ENCODE measurements around the gene CTLA4.
"Not testable (repeated sequence)": the region's sequence is repeated elsewhere in the genome, so short reads cannot be mapped to it uniquely, and the experiment has no call there.

The CTLA4 gene

DNA sequence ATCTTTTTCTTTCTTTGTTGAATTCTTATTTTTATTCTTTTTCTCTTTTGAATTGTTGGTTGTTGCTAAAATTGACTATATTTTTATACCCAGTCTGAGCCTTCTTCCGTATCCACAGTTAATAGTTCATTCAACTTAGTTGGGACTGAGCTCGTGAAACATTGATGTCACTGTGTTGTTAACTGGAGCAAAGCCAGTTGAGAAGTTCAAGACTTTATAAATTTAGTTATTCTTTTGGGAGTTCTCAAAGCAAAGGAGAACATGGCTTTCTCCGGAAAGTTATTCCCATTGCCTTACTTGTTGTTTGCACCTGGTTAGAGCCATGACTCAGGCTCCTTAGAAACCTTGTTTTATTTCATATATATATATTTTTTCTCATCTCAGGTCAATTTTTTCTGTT lies 8.8 kb downstream of the CTLA4 start:
- Histone ChIP-seq H3K79me2 (ENCODE audit: control insufficient read depth, insufficient read depth, low read length, poor library complexity) (no peaks in the 10 kb centered on the region), H3K4me2 (ENCODE audit: low read length) (no peak overlapping the region), H3K27ac (ENCODE audit: low read depth, low read length) (no peak overlapping the region), H3K27me3 (ENCODE audit: insufficient read depth, low read length) (no peaks in the 10 kb centered on the region), H2BK5ac (ENCODE audit: low read depth, low read length, poor library complexity) (no peak overlapping the region), H3K14ac (ENCODE audit: low read length) (no peak overlapping the region), H4K91ac (ENCODE audit: low read depth, low read length) (no peak overlapping the region), H3K4me1 (ENCODE audit: control insufficient read depth in 1 of 2, insufficient read depth in 2 of 2, low read length in 2 of 2) (no peaks in the 10 kb centered on the region), H3K79me1 (ENCODE audit: low read length) (no peaks in the 10 kb centered on the region), H2BK12ac (ENCODE audit: low read length) (no peak overlapping the region), H3K9ac (ENCODE audit: low read length) (no peak overlapping the region), H3K4me3 (ENCODE audit: low read depth, low read length) (no peak overlapping the region), H3K36me3 (ENCODE audit: control insufficient read depth in 1 of 2, insufficient read depth in 2 of 2, low read length in 2 of 2) (no peaks in the 10 kb centered on the region), H2AK5ac (ENCODE audit: low read length) (no peak overlapping the region), H2BK120ac (ENCODE audit: insufficient read depth, low read length, poor library complexity) (no peak overlapping the region), H3K18ac (ENCODE audit: low read length) (no peak overlapping the region), H3K23ac (ENCODE audit: low read length) (no peak overlapping the region), H4K12ac (ENCODE audit: low read depth, low read length) (no peak overlapping the region), H3K4ac (ENCODE audit: low read depth, low read length) (no peak overlapping the region), H4K8ac (ENCODE audit: low read depth, low read length) (no peak overlapping the region), H2AFZ (ENCODE audit: insufficient read depth, low read length, poor library complexity) (no peak overlapping the region), H3K9me3 (ENCODE audit: insufficient read depth, low read depth, low read length) (no peaks in the 10 kb centered on the region)
- no peak for DNase-seq
- WGBS (ENCODE audit: extremely low coverage, insufficient coverage, insufficient read length), result no CpG with 5 or more reads among the region's 3 CpGs

DNA sequence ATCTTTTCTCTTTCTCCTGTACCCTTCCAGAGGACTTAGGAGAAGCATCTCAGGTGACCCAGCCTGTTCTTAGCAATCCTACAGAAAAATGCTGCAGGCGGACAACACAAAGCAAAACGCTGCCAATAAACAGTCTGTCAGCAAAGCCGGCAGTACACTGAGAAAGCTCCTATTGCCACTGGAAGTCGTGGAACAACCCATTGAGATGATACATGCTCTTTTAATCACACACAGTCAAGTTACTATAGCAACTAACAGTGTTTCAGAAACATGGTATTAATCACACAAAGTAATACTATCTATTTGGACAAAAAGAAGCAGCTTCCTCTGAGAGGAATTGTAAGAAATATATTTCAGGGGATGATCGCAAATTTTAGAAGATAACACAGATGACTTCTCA lies 10.5 kb downstream of the CTLA4 start:
- Histone ChIP-seq H2BK120ac (ENCODE audit: insufficient read depth, low read length, poor library complexity) (no peak overlapping the region), H3K27ac (ENCODE audit: low read depth, low read length) (no peak overlapping the region), H3K4me3 (ENCODE audit: low read depth, low read length) (no peak overlapping the region), H3K18ac (ENCODE audit: low read length) (no peak overlapping the region), H3K23ac (ENCODE audit: low read length) (no peak overlapping the region), H4K12ac (ENCODE audit: low read depth, low read length) (no peak overlapping the region), H2AK5ac (ENCODE audit: low read length) (no peak overlapping the region), H3K4ac (ENCODE audit: low read depth, low read length) (no peak overlapping the region), H3K27me3 (ENCODE audit: insufficient read depth, low read length) (no peaks in the 10 kb centered on the region), H2BK5ac (ENCODE audit: low read depth, low read length, poor library complexity) (no peak overlapping the region), H3K79me2 (ENCODE audit: control insufficient read depth, insufficient read depth, low read length, poor library complexity) (no peaks in the 10 kb centered on the region), H3K9ac (ENCODE audit: low read length) (no peak overlapping the region), H3K36me3 (ENCODE audit: control insufficient read depth in 1 of 2, insufficient read depth in 2 of 2, low read length in 2 of 2) (no peaks in the 10 kb centered on the region), H2BK12ac (ENCODE audit: low read length) (no peak overlapping the region), H3K9me3 (ENCODE audit: insufficient read depth, low read depth, low read length) (no peaks in the 10 kb centered on the region), H3K4me2 (ENCODE audit: low read length) (no peak overlapping the region), H3K4me1 (ENCODE audit: control insufficient read depth in 1 of 2, insufficient read depth in 2 of 2, low read length in 2 of 2) (no peaks in the 10 kb centered on the region), H2AFZ (ENCODE audit: insufficient read depth, low read length, poor library complexity) (no peak overlapping the region), H4K91ac (ENCODE audit: low read depth, low read length) (no peak overlapping the region), H3K14ac (ENCODE audit: low read length) (no peak overlapping the region), H4K8ac (ENCODE audit: low read depth, low read length) (no peak overlapping the region), H3K79me1 (ENCODE audit: low read length) (no peaks in the 10 kb centered on the region)
- no peak for DNase-seq
- no CpG with 5 or more reads among the region's 5 CpGs for WGBS (ENCODE audit: extremely low coverage, insufficient coverage, insufficient read length)

DNA sequence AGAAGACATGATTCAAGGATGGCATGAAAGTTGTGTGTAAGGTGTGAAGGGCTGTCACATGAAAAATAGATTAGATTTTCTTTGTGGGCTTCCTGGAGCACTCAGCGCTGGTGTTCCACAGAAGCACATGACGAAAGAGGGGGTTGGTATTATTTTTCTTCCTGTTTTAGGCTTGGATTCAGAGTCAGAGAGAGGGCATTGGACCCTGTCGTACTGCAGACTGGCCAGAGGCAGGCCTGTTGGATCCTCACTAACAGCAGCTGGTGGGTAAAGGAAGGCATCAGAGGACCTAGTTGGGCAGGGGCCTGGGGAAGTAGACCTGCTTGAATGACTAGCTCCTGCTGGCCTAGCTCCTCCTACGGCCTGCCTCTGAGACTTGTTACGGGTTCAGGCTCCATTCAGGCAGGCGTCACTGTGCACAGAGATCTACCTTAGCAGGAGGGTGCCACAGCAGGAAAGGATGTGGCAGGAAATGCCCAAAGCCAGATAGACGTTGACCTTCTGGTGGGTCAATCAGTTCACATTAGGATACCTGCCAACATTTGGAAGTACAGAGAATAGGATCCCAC lies 13.1 kb downstream of the CTLA4 start:
- Histone ChIP-seq H3K9me3 (ENCODE audit: insufficient read depth, low read depth, low read length) (no peaks in the 10 kb centered on the region), H2BK120ac (ENCODE audit: insufficient read depth, low read length, poor library complexity) (no peak overlapping the region), H3K14ac (ENCODE audit: low read length) (no peak overlapping the region), H3K27me3 (ENCODE audit: insufficient read depth, low read length) (no peaks in the 10 kb centered on the region), H3K9ac (ENCODE audit: low read length) (no peak overlapping the region), H3K4me2 (ENCODE audit: low read length) (no peak overlapping the region), H3K23ac (ENCODE audit: low read length) (no peak overlapping the region), H3K27ac (ENCODE audit: low read depth, low read length) (no peak overlapping the region), H3K18ac (ENCODE audit: low read length) (no peak overlapping the region), H4K8ac (ENCODE audit: low read depth, low read length) (no peak overlapping the region), H3K4me3 (ENCODE audit: low read depth, low read length) (no peak overlapping the region), H2BK12ac (ENCODE audit: low read length) (no peak overlapping the region), H4K12ac (ENCODE audit: low read depth, low read length) (no peak overlapping the region), H3K79me2 (ENCODE audit: control insufficient read depth, insufficient read depth, low read length, poor library complexity) (no peaks in the 10 kb centered on the region), H3K4ac (ENCODE audit: low read depth, low read length) (no peak overlapping the region), H4K91ac (ENCODE audit: low read depth, low read length) (no peak overlapping the region), H2AFZ (ENCODE audit: insufficient read depth, low read length, poor library complexity) (no peak overlapping the region), H3K36me3 (ENCODE audit: control insufficient read depth in 1 of 2, insufficient read depth in 2 of 2, low read length in 2 of 2) (no peaks in the 10 kb centered on the region), H2BK5ac (ENCODE audit: low read depth, low read length, poor library complexity) (no peak overlapping the region), H3K79me1 (ENCODE audit: low read length) (no peaks in the 10 kb centered on the region), H3K4me1 (ENCODE audit: control insufficient read depth in 1 of 2, insufficient read depth in 2 of 2, low read length in 2 of 2) (no peaks in the 10 kb centered on the region), H2AK5ac (ENCODE audit: low read length) (no peak overlapping the region)
- DNase-seq, result no peak
- WGBS (ENCODE audit: extremely low coverage, insufficient coverage, insufficient read length), result no CpG with 5 or more reads among the region's 7 CpGs

DNA sequence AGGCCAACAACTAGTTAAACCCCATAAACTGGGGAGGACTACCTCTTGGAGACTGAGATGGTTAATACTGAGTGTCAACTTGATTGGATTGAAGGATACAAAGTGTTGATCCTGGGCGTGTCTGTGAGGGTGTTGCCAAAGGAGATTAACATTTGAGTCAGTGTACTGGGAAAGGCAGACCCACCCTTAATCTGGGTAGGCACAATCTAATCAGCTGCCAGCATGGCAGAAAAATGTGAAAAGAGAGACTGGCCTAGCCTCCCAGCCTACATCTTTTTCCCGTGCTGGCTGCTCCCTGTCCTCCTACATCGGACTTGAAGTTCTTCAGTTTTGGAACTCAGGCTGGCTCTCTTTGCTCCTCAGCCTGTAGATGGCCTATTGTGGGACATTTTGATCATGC lies 13.6 kb downstream of the CTLA4 start:
- not testable (repeated sequence) for H4K91ac ChIP-seq (ENCODE audit: low read depth, low read length); H3K9me3 ChIP-seq (ENCODE audit: insufficient read depth, low read depth, low read length); H3K18ac ChIP-seq (ENCODE audit: low read length); H2BK120ac ChIP-seq (ENCODE audit: insufficient read depth, low read length, poor library complexity); H3K9ac ChIP-seq (ENCODE audit: low read length); DNase-seq; H4K8ac ChIP-seq (ENCODE audit: low read depth, low read length); H3K23ac ChIP-seq (ENCODE audit: low read length); H4K12ac ChIP-seq (ENCODE audit: low read depth, low read length); H2AFZ ChIP-seq (ENCODE audit: insufficient read depth, low read length, poor library complexity); H3K27me3 ChIP-seq (ENCODE audit: insufficient read depth, low read length); H2BK12ac ChIP-seq (ENCODE audit: low read length); H3K4me2 ChIP-seq (ENCODE audit: low read length); H3K27ac ChIP-seq (ENCODE audit: low read depth, low read length); H3K4ac ChIP-seq (ENCODE audit: low read depth, low read length); H2BK5ac ChIP-seq (ENCODE audit: low read depth, low read length, poor library complexity); H3K14ac ChIP-seq (ENCODE audit: low read length); H2AK5ac ChIP-seq (ENCODE audit: low read length); H3K79me1 ChIP-seq (ENCODE audit: low read length); H3K4me1 ChIP-seq (ENCODE audit: control insufficient read depth in 1 of 2, insufficient read depth in 2 of 2, low read length in 2 of 2); H3K79me2 ChIP-seq (ENCODE audit: control insufficient read depth, insufficient read depth, low read length, poor library complexity); H3K4me3 ChIP-seq (ENCODE audit: low read depth, low read length); H3K36me3 ChIP-seq (ENCODE audit: control insufficient read depth in 1 of 2, insufficient read depth in 2 of 2, low read length in 2 of 2)
- no CpG with 5 or more reads among the region's 3 CpGs for WGBS (ENCODE audit: extremely low coverage, insufficient coverage, insufficient read length)

Data from trophoblast cell (in vitro differentiated cells and primary cell).